GM18505 (cell line): ENCODE results near the gene HSPA14.
"Not testable (repeated sequence)": the region's sequence is repeated elsewhere in the genome, so short reads cannot be mapped to it uniquely, and the experiment has no call there.

ENCODE experiments used
- ATAC-seq: cut with Tn5 transposase; IDR thresholded peaks from one replicate; pipeline ENCODE4 v1.9.1; 2021; ENCODE audit not compliant: unreplicated experiment
- POLR2A ChIP-seq: IDR thresholded peaks from 4 replicates; pipeline ENCODE4 v1.6.1; 2011; ENCODE audit warnings: borderline replicate concordance; ENCODE audit not compliant: insufficient read depth, insufficient read length; ENCODE audit errors: extremely low read depth

The HSPA14 gene

DNA sequence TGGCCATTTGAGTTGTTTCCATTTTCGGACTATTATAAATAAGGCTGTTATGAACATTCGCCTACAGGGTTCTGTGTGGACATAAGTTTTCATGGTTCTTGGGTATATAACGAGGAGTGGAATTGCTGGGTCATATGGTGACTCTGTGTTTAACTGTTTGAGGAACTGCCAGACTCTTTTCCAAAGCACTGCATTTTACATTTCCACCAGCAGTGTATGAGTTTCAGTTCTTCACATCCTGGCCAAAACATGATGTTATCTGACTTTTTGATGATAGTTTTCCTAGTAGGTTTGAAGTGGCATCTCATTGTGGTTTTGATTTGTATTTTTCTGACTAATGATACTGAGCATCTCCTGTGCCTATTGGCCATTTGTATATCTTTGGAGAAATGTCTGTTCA is 46.0 kb downstream of the HSPA14 start:
- no peak for ATAC-seq
- no peak for TF ChIP-seq POLR2A

GRCh38 chr10:14889318-14889717 is 51.2 kb downstream of the HSPA14 start:
- TF ChIP-seq POLR2A: no peak
- ATAC-seq: no peak

- no peak for ATAC-seq
Observed at GRCh38 chr10:14891151-14891550, 53.0 kb downstream of the HSPA14 start.

GRCh38 chr10:14904316-14904732 is 66.2 kb downstream of the HSPA14 start:
- no peak for TF ChIP-seq POLR2A
- ATAC-seq: no peak

More at GRCh38 chr10:14891151-14891550, 53.0 kb downstream of the HSPA14 start:
- no peak for TF ChIP-seq POLR2A

DNA sequence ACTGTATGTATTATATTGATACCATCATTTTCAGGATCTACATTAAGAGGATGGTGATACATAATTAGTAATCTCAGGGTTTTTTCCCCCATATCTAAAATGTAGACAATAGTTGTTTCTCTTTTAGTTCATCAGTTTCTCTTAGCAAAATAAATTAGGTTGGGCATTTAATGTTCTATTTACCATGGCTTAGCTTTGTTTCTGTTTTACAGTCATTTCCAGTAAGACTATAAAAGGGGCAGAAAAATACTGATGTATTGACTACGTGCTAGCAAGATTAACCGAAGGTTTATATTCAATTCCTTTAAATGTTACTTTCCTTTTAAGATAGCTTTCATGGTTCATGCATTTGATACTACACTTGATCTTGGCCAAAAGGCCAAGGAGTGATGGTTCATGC is 66.8 kb downstream of the HSPA14 start:
- ATAC-seq: no peak

GRCh38 chr10:14905890-14906289 is 67.8 kb downstream of the HSPA14 start:
- TF ChIP-seq POLR2A: no peak
- ATAC-seq: no peak

More for the DNA sequence above, 66.8 kb downstream of the HSPA14 start:
- TF ChIP-seq POLR2A: no peak

- ATAC-seq: no peak
- no peak for TF ChIP-seq POLR2A
Observed at GRCh38 chr10:14906765-14907164, 68.7 kb downstream of the HSPA14 start.

DNA sequence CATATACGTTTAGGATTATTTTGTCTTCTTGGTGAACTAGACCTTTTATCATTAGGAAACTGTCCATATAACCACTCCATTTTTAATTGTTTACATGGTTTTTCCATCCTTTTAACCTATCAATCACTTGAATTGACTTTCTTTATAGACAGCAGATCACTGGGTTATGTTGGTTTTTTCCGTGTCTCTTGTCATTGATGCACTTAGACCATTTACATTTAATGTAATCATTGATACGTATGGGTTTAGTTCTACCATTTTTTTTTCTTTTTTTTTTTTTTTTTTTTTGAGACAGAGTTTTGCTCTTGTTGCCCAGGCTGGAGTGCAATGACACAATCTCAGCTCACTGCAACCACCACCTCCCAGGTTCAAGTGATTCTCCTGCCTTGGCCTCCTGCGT is 69.5 kb downstream of the HSPA14 start:
- ATAC-seq: not testable (repeated sequence)

DNA sequence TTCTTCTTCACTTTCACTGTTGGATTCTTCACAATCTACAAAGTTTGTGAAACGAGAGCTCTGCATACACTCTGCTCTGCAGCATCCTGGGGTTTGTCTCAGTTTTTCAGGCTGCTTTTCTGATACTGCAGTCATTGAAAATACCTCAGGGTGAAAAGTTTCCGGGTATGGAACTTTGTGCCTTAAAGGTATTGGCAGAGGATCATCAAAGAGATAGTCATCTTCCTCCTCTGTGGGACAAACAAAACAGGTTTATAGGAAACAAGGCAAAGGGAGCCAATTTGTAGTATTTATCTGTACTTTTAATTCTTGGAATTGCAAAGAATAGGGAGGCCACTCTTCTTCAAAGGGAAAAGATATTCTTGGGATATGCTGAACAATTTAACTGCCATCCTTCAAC is 71.0 kb downstream of the HSPA14 start:
- TF ChIP-seq POLR2A: no peak

DNA sequence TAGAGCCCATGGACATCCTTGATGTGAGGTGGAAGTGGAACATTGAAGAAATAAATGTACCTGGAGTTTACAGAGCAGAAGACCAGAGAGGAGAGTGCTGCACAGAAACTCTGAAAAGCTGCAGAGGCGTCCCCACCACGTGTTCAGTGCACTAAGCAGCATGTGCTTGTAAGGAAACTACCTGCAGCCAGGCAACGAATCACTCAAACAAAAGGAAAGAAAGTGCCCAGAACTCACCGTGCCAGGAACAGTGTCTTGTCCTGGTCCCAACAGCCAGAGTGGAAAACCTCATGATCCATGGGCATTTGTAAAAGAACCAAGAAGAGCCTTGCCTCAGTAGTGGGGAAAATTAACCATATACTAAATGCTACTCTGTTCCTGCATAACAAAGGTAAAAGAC is 72.8 kb downstream of the HSPA14 start:
- no peak for TF ChIP-seq POLR2A
- ATAC-seq: no peak

More for the DNA sequence above, 71.0 kb downstream of the HSPA14 start:
- no peak for ATAC-seq

GRCh38 chr10:14911801-14912200 is 73.7 kb downstream of the HSPA14 start:
- ATAC-seq: no peak
- TF ChIP-seq POLR2A: no peak

GRCh38 chr10:14916600-14916999 is 78.5 kb downstream of the HSPA14 start:
- no peak for ATAC-seq
- TF ChIP-seq POLR2A: no peak

- ATAC-seq: no peak
- no peak for TF ChIP-seq POLR2A
Observed at GRCh38 chr10:14917827-14918226, 79.7 kb downstream of the HSPA14 start.

GRCh38 chr10:14918964-14919363 is 80.9 kb downstream of the HSPA14 start:
- no peak for TF ChIP-seq POLR2A
- no peak for ATAC-seq
